Gastroesophageal sphincter (tissue), 4 donors: ENCODE data around the gene ZPBP2. TPM values are rescaled to one million over a fixed set of nuclear protein-coding genes. Genes with fewer than 3 reads are reported as not detected.

ENCODE experiments used
- ATAC-seq: fragments of 150-250 bp; one replicate; pipeline ENCODE4 v1.9.1; 2016; ENCODE audit warnings: mild to moderate bottlenecking, moderate library complexity
- H3K27ac ChIP-seq, 4 donors: fragments of 200-600 bp; sonication (generic) in 3 of 4; 1 replicate in 3 of 4; 2 replicates in 1 of 4; pipeline ENCODE4 v1.5.1; 2016 to 2019
- H3K27me3 ChIP-seq: fragments of 200-600 bp; sonication (generic); one replicate; pipeline ENCODE4 v1.5.1; 2019
- H3K36me3 ChIP-seq, 2 donors: fragments of 200-600 bp; sonication (generic); one replicate each; pipeline ENCODE4 v1.5.1; 2019; ENCODE audit warnings: control low read depth in 1 of 2
- H3K4me1 ChIP-seq, 3 donors: fragments of 200-600 bp; sonication (generic); 1 replicate in 2 of 3; 2 replicates in 1 of 3; pipeline ENCODE4 v1.5.1; 2016 to 2019; ENCODE audit warnings: control low read depth in 2 of 3
- H3K4me3 ChIP-seq, 2 donors: fragments of 200-600 bp; sonication (generic); one replicate each; pipeline ENCODE4 v1.5.1; 2019; ENCODE audit warnings: mild to moderate bottlenecking in 1 of 2, moderate library complexity in 1 of 2
- H3K9me3 ChIP-seq, 3 donors: fragments of 200-600 bp; sonication (generic); one replicate each; pipeline ENCODE4 v1.5.1; 2017 to 2019; ENCODE audit warnings: control low read depth in 2 of 3
- EP300 ChIP-seq: sonication (generic); formaldehyde crosslinking; IDR thresholded peaks from one replicate; pipeline ENCODE4 v1.6.1; 2017; ENCODE audit warnings: antibody characterized with exemption, mild to moderate bottlenecking
- POLR2A ChIP-seq, 2 donors: fragments of 450-650 bp; IDR thresholded peaks; one replicate each; pipeline ENCODE4 v1.6.1; 2017; ENCODE audit warnings: antibody characterized with exemption in 2 of 2, mild to moderate bottlenecking in 2 of 2, moderate library complexity in 1 of 2
- POLR2AphosphoS5 ChIP-seq: sonication (generic); formaldehyde crosslinking; IDR thresholded peaks from one replicate; pipeline ENCODE4 v1.6.1; 2017; ENCODE audit warnings: antibody characterized with exemption
- WGBS, 2 donors: methylation state at CpG; one replicate each; pipeline ENCODE4 v1.1.5; 2018; ENCODE audit warnings: low coverage in 1 of 2; 5-methylcytosine and 5-hydroxymethylcytosine counted together
- total RNA-seq, 4 donors: library from RNA; depleted of rRNA; stranded (reverse); fragments of >200 nt; gene quantifications; one replicate each; pipeline ENCODE4 v1.1.0, GENCODE V29; 2016
- TF ChIP-seq, protein P1 (sequence below), 4 experiments: fragments of 200-600 bp in 2 of 4; fragments of 450-650 bp in 2 of 4; sonication (generic) in 1 of 4; IDR thresholded peaks; one replicate each; pipeline ENCODE4 v1.5.1; 2017 to 2019; ENCODE audit warnings: antibody characterized with exemption in 4 of 4, mild to moderate bottlenecking in 2 of 4, moderate library complexity in 2 of 4

ZPBP2 gene
- total RNA-seq, 4 donors from 2014 or later, result not detected

DNA sequence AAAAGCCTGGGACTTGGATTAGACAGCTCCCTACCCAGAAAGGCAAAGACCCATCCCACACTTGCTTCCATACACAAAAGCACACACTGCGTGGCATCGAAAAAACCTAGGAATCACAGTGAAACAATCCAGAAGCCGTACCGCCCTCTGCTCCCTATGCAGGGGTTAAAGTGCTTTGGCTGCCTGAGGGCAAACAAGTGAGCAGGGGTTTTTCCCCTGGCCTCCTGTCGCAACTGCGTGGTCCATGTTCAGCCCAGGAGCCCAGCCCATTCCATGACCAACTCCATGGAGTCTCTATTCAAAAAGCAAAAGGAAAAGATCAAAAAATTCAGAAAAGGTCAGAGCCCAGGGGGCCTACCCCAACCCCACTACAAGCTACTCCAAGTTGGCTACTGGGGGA, 54.0 kb downstream of the ZPBP2 start:
- peaks cover 0 to 34% (median 16%) of the 10 kb centered on the region in 3 donors for H3K4me1 ChIP-seq

DNA sequence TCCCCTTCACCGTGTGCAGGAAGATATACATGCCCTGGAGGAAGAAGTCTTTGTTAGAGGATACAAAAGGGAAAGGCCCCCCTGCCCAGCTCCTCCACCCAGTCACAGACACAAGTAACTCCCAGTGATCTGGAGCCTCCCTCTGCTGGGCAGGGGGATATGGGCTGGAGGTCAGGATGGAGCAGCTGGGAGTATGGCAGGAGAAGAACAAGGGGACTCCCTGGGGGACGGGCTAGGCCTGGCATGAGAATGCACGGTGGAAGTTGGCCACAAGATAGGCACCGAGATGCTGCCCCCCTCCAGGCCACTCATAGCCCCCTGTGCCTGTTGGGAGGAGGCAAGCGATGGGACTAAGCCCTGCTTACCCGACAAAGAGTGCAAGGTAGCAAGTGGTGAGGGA, 55.2 kb downstream of the ZPBP2 start:
- Histone ChIP-seq H3K4me3 (no peak overlapping the region), H3K9me3 (no peaks in the 10 kb centered on the region), H3K36me3 (peaks cover 0 to 57% of the 10 kb centered on the region in 2 donors), H3K27ac (no peak overlapping the region), H3K27me3 (no peaks in the 10 kb centered on the region), H3K4me1 (peaks cover 0 to 39% (median 16%) of the 10 kb centered on the region in 3 donors)
- no peak for ATAC-seq
- WGBS, 2 donors, result 50% methylated on average over 1 of the region's 6 CpGs; no CpG with 5 or more reads in 1 of the 2 donors
- TF ChIP-seq POLR2AphosphoS5, result no peak
- TF ChIP-seq, protein P1, sequence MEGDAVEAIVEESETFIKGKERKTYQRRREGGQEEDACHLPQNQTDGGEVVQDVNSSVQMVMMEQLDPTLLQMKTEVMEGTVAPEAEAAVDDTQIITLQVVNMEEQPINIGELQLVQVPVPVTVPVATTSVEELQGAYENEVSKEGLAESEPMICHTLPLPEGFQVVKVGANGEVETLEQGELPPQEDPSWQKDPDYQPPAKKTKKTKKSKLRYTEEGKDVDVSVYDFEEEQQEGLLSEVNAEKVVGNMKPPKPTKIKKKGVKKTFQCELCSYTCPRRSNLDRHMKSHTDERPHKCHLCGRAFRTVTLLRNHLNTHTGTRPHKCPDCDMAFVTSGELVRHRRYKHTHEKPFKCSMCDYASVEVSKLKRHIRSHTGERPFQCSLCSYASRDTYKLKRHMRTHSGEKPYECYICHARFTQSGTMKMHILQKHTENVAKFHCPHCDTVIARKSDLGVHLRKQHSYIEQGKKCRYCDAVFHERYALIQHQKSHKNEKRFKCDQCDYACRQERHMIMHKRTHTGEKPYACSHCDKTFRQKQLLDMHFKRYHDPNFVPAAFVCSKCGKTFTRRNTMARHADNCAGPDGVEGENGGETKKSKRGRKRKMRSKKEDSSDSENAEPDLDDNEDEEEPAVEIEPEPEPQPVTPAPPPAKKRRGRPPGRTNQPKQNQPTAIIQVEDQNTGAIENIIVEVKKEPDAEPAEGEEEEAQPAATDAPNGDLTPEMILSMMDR (IDR thresholded peaks at IDR 0.05), result no peak
- TF ChIP-seq EP300, result no peak
- TF ChIP-seq POLR2A (IDR thresholded peaks at IDR 0.05), result no peak

More for the DNA sequence above, 54.0 kb downstream of the ZPBP2 start:
- WGBS, 2 donors, result 79% methylated on average over 2 of the region's 6 CpGs; no CpG with 5 or more reads in 1 of the 2 donors
- H3K4me3 ChIP-seq, result no peak overlapping the region
- no peak for ATAC-seq
- no peak overlapping the region for H3K27ac ChIP-seq
- no peaks in the 10 kb centered on the region for H3K9me3 ChIP-seq
- H3K36me3 ChIP-seq, result peaks cover 0 to 59% of the 10 kb centered on the region in 2 donors
- no peaks in the 10 kb centered on the region for H3K27me3 ChIP-seq
- TF ChIP-seq EP300 (no peak), POLR2A (IDR thresholded peaks at IDR 0.05) (no peak), POLR2AphosphoS5 (no peak)
- TF ChIP-seq, protein P1 (IDR thresholded peaks at IDR 0.05), result no peak

DNA sequence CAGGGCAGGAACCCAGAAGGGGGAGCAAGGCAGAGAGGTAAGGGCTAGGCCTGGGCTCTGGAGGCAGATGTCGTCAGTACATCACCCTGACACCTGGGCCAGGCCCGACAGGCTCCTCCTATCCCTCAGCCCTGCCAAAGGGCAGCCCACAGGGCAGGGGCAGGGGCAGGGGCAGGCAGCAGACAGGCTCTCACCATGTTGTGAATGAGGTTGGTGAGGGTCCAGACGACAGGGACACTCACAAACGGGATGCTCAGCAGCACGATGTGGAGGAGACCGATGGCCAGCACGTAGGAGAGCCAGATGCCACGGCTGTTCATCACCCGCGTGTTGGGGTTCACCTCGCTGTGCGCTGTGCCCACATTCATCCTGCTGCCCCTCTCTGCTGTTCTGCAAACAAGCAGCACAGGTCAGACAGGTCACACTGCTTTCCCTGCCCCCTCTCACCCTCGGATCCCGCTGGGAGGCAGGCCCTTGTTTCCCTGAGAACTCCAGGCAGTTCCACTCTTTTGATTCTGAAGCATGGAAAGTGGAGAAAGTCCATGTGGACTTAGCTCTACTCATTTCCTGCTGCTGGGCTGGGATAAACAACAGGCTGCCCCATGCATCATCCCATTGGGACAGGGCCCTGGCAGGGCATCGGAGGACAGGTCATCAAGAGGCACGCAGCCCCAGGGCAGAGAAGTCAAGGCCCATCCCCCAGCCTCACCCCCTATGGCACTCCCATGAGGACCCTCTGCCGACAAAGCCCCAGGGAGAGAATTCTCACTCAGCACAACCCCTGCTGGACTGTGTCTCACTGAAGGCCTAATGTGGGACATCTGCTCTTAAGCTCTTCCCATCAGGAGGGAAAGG, 56.1 kb downstream of the ZPBP2 start:
- no peak overlapping the region for H3K4me3 ChIP-seq
- H3K27ac ChIP-seq, result no peak overlapping the region
- peaks cover 4 to 47% (median 23%) of the 10 kb centered on the region in 3 donors for H3K4me1 ChIP-seq
- WGBS, 2 donors, result 50 to 84% methylated on average over 1 to 10 of the region's 17 CpGs
- H3K27me3 ChIP-seq, result no peaks in the 10 kb centered on the region
- TF ChIP-seq EP300 (no peak), POLR2AphosphoS5 (no peak), POLR2A (IDR thresholded peaks at IDR 0.05) (no peak)
- TF ChIP-seq, protein P1 (IDR thresholded peaks at IDR 0.05), result no peak
- peaks cover 0 to 54% of the 10 kb centered on the region in 2 donors for H3K36me3 ChIP-seq
- no peaks in the 10 kb centered on the region for H3K9me3 ChIP-seq
- ATAC-seq, result no peak

DNA sequence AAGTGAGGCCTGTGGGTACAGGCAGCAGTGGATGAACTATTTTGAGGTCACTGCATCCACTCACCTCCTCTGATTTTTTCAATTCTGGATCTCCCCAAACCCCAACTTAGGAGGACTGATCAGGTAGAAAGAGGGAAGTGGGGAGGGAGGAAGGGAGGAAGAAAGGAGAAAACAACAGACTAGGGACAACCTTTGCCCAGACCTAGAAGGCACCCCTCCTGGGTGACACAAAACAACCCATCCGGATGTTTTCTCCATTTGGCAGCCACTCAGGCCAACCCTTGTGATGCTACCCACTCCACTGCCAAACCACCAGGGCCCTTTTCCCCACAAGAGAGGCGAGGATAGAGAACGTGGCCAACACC, 56.7 kb downstream of the ZPBP2 start:
- no peak overlapping the region for H3K4me3 ChIP-seq
- H3K9me3 ChIP-seq, result no peaks in the 10 kb centered on the region
- TF ChIP-seq EP300 (no peak), POLR2A (IDR thresholded peaks at IDR 0.05) (no peak), POLR2AphosphoS5 (no peak)
- TF ChIP-seq, protein P1 (IDR thresholded peaks at IDR 0.05), result no peak
- ATAC-seq, result no peak
- H3K27ac ChIP-seq, result no peak overlapping the region
- peaks cover 0 to 47% of the 10 kb centered on the region in 2 donors for H3K36me3 ChIP-seq
- WGBS, 2 donors, result 60% methylated on average over 3 of the region's 3 CpGs; no CpG with 5 or more reads in 1 of the 2 donors
- no peaks in the 10 kb centered on the region for H3K27me3 ChIP-seq
- H3K4me1 ChIP-seq, result peaks cover 4 to 53% (median 24%) of the 10 kb centered on the region in 3 donors
